HG02852 (cell line): ENCODE measurements around the gene TPRN.

ENCODE experiments used
- ATAC-seq: cut with Tn5 transposase; IDR thresholded peaks from one replicate; pipeline ENCODE4 v1.9.1; 2021; ENCODE audit warnings: mild to moderate bottlenecking, moderate library complexity; ENCODE audit not compliant: unreplicated experiment

The TPRN gene

DNA sequence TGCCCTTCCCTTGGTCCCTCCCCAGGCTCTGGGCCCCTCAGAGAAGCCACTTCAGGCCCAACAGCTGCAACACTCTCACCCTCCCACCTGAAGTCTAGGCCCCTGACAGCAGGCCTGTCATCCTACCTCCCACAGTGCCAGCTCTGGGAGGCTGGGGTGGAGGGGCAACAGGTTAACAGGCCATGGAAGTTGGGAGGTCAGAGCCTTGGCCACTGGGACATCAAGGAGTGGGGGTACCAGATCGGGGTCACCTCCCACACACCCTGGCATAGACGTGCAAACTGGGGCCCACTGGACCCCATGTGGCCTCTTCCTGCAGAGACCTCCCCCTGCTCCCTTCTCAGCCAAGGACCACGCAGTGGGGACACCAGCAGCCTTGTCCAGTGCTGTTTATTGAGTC, 9.3 kb downstream of the TPRN start:
- ATAC-seq, result no peak

DNA sequence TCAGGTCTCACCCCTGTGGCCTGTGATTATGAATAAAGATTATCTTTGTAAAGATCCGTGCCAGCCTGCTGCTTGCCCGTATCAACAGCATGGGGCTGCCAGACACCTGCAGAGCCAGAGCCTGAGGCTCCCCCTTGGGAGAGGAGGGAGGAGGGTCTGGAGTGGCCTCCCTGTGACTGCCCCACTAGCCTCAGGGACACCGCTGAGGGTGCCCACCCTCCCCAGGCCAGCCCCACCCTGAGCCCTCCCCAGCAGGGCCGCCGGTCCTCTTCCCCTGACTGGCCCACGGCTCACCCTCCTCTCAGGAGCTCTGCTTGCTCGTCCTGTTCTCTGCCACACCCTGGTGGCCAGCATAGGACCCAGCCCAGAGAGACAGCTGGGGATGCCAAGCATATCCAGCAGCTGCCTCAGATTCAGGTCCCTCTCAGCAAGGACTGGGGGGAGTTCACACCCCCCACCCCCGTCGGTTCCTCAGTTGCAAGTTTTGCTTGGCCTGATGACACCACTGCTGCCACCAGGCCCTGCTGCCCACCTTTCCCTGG, 10.2 kb downstream of the TPRN start:
- no peak for ATAC-seq

GRCh38 chr9:137189297-137190295, 10.9 kb downstream of the TPRN start:
- no peak for ATAC-seq

DNA sequence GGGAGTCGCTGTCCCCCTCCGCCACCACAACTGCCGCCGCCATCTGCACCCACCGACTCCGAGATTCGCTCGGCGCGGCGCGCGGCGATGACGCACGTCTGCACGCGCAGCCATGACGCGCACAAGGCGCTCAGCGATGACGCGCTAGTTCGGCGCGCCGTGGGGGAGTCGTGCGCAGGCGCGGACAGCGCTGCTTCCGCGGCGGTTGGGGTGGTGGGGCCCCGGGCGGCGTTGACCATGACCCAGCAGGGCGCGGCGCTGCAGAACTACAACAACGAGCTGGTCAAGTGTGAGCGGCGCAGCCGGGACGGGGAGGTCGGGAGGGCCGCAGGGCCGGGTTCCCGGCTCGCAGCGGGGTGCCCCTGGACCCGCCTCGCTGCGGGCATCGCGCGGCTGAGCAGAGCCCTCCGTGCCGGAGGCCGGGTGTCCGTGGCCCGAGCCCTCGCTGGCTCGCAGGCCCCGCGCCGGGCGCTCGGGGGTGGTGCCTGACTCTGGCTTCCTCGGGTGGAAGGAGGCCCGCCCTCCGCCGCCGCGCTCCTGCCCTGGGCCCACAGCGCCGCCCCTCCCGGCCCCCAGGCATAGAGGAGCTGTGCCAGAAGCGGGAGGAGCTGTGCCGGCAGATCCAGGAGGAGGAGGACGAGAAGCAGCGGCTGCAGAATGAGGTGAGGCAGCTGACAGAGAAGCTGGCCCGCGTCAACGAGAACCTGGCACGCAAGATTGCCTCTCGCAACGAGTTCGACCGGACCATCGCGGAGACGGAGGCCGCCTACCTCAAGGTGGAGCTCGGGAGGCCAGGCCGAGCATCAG, 11.8 kb downstream of the TPRN start, which contains the start of the genes ANAPC2 and SSNA1:
Gene ANAPC2, minus strand, starts transcription at position 71 of the 807 bp plus-strand sequence. Its CDS starts 28 bp downstream, at position 43.
Gene SSNA1, plus strand, starts transcription at position 187 of the 807 bp plus-strand sequence. Its CDS starts 51 bp downstream, at position 238.
- peak; percentile 80 for ATAC-seq

DNA sequence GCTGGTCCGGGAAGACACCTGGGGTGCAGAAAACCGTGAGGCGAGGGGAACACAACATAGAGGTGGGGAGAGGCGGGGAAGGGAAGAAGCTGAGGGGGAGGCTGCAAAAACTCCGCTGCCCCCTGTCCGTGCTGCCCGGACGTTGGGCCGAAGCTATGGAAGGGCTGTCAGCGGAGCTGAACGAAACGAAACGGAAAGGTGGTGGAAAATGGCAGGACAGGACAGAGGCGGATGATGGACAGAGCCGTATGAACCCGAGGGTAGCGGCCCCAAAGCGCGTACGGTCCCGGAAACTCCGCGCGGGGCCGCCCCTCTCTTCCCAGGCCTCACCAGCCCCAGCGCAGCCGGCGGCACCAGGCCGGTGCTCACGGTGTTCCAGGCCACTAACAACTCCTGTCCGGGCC, 12.5 kb downstream of the TPRN start:
- ATAC-seq, result no peak

GRCh38 chr9:137187386-137187785, 13.2 kb downstream of the TPRN start:
- ATAC-seq, result no peak

- no peak for ATAC-seq
Measured at GRCh38 chr9:137186385-137186784, 14.2 kb downstream of the TPRN start.

GRCh38 chr9:137185921-137186320, 14.6 kb downstream of the TPRN start:
- ATAC-seq, result no peak

DNA sequence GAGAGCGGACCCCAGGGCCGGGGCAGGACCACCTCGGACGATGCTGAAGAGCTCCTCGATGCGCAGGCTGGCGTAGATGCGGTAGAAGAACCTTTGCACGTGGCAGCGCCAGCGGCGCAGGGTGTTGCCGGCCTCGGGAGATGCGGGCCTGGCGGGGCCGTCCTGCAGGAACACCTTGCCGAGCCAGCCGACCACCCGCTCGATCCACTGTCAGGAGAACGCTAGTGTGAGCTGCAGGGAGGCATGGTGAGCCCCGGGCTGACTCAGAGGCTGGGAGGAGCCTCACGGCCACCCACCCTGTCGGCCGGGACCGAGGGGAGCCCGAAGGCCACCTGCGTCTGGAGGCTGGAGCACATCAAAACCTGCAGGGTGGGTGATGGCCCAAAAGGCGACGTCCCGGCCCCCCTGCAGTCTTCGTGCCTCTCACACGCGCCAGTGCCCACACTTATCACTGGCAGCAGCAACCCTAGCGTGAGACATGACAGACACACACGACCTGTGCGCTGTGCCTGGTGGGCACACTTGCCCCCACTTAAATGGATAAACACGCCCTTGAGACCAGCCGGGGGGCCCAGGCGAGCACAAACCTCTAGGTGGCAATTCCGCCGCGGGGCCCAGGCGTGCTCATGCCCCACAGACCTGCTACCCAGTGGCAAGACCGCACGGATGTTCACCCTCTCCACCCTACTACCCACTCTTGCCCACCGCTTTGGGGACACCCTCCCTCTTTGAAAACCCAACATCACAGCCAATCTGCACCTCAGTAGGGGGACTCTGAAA, 15.5 kb downstream of the TPRN start:
- ATAC-seq, result no peak

DNA sequence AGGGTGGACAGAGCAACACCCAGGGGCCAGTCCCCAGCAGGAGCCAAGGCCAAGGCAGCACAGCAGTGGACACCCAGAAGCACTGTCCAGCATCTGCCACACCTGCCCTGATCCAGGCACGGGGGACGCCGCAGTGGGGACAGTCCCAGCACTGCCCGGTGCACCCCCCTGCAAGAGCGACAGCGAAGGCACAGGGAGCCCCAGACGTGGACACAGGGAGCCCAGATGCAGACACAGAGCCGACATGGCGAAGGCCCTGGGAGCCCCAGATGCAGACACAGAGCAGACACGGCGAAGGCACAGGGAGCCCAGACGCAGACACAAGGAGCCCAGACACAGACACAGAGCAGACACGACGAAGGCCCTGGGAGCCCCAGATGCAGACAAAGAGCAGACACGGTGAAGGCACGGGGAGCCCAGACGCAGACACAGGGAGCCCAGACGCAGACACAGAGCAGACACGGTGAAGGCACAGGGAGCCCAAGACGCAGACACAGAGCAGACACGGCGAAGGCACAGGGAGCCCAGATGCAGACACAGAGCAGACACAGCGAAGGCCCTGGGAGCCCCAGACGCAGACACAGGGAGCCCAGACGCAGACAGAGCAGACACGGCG, 16.5 kb downstream of the TPRN start:
- no peak for ATAC-seq

DNA sequence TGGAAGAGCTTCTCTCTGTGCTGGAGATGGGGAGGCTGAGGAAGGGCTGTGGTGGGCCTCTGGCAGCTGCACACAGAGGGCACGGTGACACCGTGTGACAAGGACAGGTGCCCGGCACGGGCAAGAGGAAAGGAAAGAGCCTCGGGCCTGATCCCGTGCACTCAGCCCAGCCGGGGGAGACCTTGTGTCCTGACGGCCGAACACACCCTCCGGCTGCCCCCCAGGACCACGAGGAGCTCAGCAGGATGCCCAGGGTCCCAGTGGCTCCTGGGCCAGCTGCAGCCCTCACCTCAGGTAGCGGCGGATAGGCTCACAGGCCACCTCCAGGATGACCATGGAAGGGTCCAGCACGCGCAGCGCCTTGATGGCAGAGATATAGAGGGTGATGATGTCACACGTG, 17.7 kb downstream of the TPRN start:
- ATAC-seq, result no peak

GRCh38 chr9:137181680-137182079, 18.9 kb downstream of the TPRN start:
- no peak for ATAC-seq

GRCh38 chr9:137180491-137180890, 20.1 kb downstream of the TPRN start:
- no peak for ATAC-seq

- no peak for ATAC-seq
Measured at GRCh38 chr9:137179761-137180160, 20.8 kb downstream of the TPRN start.

DNA sequence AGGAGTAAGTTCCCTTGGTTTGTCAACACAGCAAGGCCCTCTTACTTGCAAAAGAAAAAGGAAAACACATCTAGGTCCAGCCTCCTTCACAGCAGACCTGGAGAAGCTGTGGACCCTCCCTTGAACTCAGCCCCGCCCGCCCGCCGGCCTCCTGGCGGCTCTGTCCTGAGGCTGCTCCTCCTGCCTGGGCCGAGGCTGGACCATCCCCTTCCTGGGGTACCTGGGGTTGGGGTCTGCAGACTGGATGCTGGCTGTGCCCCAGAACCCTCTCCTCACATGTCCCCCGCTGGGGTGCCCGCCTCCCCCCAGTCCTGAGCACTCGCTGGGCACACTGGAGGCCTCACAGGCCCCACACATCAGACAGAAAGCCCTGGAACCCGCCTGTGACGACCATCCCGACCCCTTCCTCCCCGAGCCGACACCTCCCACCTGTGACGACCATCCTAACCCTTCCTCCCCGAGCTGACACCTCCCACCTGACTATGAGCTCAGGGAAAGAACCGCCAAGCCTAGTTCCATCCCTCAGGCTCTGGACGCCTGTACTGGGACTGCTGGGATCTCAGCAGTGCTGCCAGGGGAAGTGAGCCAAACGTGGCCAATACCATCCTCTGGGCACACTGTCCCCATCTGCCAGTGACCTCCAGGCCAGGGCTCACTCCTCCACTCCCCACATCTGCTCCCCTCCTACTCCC, 21.5 kb downstream of the TPRN start:
- no peak for ATAC-seq

DNA sequence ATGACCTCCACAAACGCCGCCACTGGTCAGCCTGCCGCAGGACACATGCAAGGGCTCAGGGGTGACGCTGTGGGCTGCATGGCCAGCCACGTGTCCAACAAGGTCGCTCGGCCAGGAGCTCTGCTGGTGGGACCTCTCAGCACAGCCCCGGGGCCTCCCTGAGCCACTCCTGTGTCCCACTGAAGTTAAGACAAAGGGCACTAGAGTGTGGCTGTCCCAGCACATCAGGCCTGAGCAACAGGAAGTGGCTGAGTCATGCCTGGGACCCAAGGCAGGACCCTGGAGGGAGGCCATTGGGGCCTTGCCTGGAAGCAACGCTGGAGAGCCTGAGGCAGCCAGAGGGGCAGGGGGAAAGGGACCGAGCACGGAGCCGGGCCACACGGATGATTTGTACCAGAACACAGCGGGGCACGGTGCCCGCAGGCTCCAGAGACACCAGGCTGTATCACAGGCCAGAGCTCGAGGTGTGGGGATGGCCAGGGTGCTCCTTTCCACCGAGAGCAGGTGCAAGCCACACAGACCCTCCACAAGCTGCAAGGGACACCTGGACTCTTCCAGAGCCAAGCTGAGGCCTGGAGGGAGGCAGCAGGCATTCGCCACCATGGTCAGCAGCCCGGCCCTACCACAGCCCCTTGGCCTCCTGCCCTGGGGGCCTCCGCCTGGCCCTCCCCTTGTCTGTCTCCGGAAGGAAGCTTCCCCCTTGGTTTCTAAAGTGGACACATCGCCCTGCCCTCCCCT, 22.2 kb downstream of the TPRN start:
- ATAC-seq, result no peak

DNA sequence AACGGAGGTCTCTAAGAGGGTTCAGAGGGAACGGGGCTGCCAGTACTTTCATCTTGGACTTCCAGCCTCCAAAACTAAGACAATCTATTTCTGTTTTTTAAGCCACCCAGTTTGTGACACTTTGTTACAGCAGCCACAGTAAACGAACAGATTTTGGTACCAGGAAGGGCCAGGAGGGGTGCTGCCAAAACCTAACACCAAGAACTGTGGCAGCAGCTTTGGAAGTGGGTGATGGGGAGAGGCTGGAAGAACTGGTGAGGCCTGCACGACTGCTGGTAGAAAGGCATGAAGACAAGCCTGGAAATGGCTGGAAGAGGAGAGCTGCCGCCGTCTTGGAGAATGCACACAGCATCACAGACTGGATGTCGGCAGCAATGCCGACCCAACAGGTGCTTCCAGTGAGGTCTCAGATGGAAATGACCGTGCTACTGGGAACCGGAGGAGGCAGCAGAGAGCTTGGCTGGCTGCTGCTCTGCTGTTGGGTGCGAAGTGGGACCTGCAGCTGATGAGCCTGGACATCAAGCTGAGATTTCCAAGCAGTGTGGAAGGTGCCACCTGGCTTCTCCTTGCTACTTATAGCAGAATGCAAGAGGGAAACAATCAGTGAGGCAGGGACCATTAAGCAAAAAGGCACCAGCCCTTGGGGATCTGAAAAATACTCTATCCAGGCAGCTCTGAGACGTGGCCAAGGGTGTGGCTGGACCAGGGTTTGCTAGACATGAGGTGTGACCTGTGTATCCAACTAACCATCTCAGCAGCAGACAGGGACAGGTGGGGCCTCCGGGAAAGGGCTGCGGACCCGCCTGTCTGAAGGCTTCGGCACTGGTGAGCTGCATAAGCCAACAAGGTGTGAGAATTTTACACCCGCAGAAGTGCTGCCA, 24.0 kb downstream of the TPRN start:
- no peak for ATAC-seq
